Measurements from ENCODE around the gene NTN1.

Gene NTN1

DNA sequence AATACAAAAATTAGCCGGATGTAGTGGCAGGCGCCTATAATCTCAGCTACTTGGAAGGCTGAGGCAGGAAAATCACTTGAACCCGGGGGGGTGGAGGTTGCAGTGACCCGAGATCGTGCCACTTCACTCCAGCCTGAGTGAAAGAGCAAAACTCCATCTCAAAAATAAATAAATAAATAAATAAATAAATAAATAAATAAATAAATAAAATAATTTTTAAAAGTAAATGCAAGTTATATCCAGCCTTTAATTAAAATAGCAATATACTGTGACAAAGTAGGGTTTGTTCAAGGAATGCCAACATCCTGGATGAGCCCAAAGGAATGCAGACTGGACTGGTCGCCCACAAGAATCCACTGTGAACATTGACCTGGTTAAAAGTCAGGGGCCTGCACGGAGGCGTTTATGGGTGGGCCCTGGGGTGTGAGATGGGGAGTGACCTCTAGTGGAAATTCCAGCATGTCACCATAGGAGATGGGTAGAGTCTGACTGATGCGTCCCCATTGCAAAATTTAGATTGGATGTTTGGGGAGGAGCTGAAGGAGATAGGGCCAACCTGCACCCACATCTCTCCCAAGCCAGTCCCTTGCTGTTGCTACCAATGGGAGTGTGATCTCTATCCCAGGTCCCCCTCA is 46.1 kb upstream of the NTN1 start (continued):
- TF ChIP-seq ZNF488 (tag by site-specific recombination; IDR thresholded peaks at IDR 0.05): no peak
- TF ChIP-seq, protein P1, sequence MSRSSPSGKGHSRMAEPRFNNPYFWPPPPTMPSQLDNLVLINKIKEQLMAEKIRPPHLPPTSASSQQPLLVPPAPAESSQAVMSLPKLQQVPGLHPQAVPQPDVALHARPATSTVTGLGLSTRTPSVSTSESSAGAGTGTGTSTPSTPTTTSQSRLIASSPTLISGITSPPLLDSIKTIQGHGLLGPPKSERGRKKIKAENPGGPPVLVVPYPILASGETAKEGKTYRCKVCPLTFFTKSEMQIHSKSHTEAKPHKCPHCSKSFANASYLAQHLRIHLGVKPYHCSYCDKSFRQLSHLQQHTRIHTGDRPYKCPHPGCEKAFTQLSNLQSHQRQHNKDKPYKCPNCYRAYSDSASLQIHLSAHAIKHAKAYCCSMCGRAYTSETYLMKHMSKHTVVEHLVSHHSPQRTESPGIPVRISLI (tag by site-specific recombination; IDR thresholded peaks at IDR 0.05): no peak
- TF ChIP-seq ATF2 (tag by site-specific recombination; IDR thresholded peaks at IDR 0.05; ENCODE audit: low read depth): no peak
- TF ChIP-seq ZNF548 (tag by site-specific recombination; IDR thresholded peaks at IDR 0.05): no peak
- no peak for TF ChIP-seq ZNF26 (tag by site-specific recombination; IDR thresholded peaks at IDR 0.05)
- peak; percentile 84 for TF ChIP-seq ZNF555 (tag by site-specific recombination; conservative IDR thresholded peaks at IDR 0.05)
- TF ChIP-seq ZNF354C (tag by site-specific recombination; IDR thresholded peaks at IDR 0.05; ENCODE audit: borderline replicate concordance, low read depth): no peak
- TF ChIP-seq ELK4 (IDR thresholded peaks at IDR 0.05; ENCODE audit: borderline replicate concordance, low read depth, low read length): no peak
- no peak for TF ChIP-seq ZNF621 (tag by site-specific recombination; IDR thresholded peaks at IDR 0.05)
- TF ChIP-seq ZNF596 (tag by site-specific recombination; IDR thresholded peaks at IDR 0.05): no peak
- no peak for TF ChIP-seq PRDM4 (tag by site-specific recombination; IDR thresholded peaks at IDR 0.05)
- peak; percentile 84 for TF ChIP-seq ZNF426 (tag by site-specific recombination; IDR thresholded peaks at IDR 0.05)
- TF ChIP-seq ZNF23 (tag by site-specific recombination; IDR thresholded peaks at IDR 0.05; ENCODE audit: borderline replicate concordance): no peak
- TF ChIP-seq, protein P2, sequence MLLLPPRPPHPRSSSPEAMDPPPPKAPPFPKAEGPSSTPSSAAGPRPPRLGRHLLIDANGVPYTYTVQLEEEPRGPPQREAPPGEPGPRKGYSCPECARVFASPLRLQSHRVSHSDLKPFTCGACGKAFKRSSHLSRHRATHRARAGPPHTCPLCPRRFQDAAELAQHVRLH (tag by site-specific recombination; IDR thresholded peaks at IDR 0.05): no peak
- no peak for TF ChIP-seq ZNF473 (tag by site-specific recombination; IDR thresholded peaks at IDR 0.05)
- no peak for TF ChIP-seq BCL11B (tag by site-specific recombination; IDR thresholded peaks at IDR 0.05; ENCODE audit: low read depth)
- no peak for TF ChIP-seq ZNF416 (tag by site-specific recombination; IDR thresholded peaks at IDR 0.05)
- no peak for TF ChIP-seq HOXC10 (CRISPR knock-in tag; IDR thresholded peaks at IDR 0.05)
- TF ChIP-seq ZNF660 (tag by site-specific recombination; IDR thresholded peaks at IDR 0.05): no peak
- TF ChIP-seq ZBTB6 (tag by site-specific recombination; IDR thresholded peaks at IDR 0.05): no peak
- no peak for TF ChIP-seq HOXD13 (CRISPR knock-in tag; IDR thresholded peaks at IDR 0.05; ENCODE audit: borderline replicate concordance)
- 0 out of 2 replicates have a peak, but pooled peaks have one; percentile 68 for TF ChIP-seq ZNF266 (tag by site-specific recombination; IDR thresholded peaks at IDR 0.05; ENCODE audit: low read depth)
- TF ChIP-seq ZIC2 (tag by site-specific recombination; IDR thresholded peaks at IDR 0.05): no peak
- no peak for TF ChIP-seq IKZF3 (tag by site-specific recombination; IDR thresholded peaks at IDR 0.05)
- TF ChIP-seq FEZF1 (tag by site-specific recombination; IDR thresholded peaks at IDR 0.05): no peak
- TF ChIP-seq ZNF571 (tag by site-specific recombination; IDR thresholded peaks at IDR 0.05): no peak
- no peak for TF ChIP-seq HOXA7 (CRISPR knock-in tag; IDR thresholded peaks at IDR 0.05; ENCODE audit: borderline replicate concordance)
- TF ChIP-seq MEIS1 (CRISPR knock-in tag; IDR thresholded peaks at IDR 0.05; ENCODE audit: borderline replicate concordance): no peak
- TF ChIP-seq ZNF677 (tag by site-specific recombination; IDR thresholded peaks at IDR 0.05): no peak
- TF ChIP-seq GLI2 (tag by site-specific recombination; IDR thresholded peaks at IDR 0.05; ENCODE audit: borderline replicate concordance, low read depth): no peak
- no peak for TF ChIP-seq ZNF19 (tag by site-specific recombination; IDR thresholded peaks at IDR 0.05; ENCODE audit: low read depth)

All from HEK293 (cell line).